Activated CD8-positive, alpha-beta memory T cell treated with anti-CD3 and anti-CD28 coated beads, Interleukin-2, amount 50 U/mL, for 24 hours (primary cell): ENCODE results near the gene INMT.

Source experiments
- DNase-seq: peaks from one replicate; pipeline ENCODE4 v3.0.0-alpha.2; 2020; ENCODE audit errors: extremely low read depth

Gene INMT

GRCh38 chr7:30728591-30729100 is 23.3 kb upstream of the INMT start:
- no peak for DNase-seq

GRCh38 chr7:30729642-30730041 is 22.3 kb upstream of the INMT start:
- no peak for DNase-seq

DNA sequence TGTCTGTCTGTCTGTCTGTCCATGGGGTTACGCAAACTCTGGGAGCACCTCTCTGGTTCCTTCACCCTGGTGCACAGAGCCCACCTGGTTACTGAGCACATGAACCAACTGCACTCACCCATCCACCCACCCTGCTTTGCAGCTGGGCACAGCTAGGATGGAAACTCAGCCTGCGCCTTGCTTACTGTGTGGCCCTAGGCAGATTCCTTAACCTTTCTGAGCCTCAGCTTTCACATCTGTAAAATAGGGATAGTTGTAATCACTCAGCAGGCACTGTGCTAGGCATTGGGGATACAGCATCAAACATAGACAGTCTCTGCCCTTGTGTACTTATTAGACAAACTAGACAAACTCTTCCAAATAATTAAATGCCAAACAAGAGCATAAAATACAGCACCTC is 21.8 kb upstream of the INMT start:
- no peak for DNase-seq

DNA sequence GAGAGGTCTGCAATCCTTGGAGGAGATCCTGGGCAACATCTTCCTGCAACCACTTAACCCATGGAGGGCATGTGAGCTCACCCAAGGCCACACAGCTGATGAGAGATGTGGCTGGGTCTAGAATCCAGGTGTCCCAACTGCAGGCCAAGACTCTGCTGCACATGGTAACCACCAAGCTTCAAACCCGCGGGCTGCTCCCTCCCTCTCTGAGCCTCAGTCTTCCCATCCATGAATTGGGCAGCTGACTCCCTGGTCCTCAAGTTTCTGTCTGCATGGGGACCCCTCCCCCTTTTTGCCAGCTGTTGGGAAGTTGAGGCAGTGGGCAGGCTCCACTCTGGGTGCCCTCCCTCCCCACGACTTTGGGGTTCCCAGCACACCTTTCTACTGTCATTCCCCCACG is 20.9 kb upstream of the INMT start:
- no peak for DNase-seq

GRCh38 chr7:30731581-30731980 is 20.4 kb upstream of the INMT start:
- no peak for DNase-seq

GRCh38 chr7:30732606-30733005 is 19.3 kb upstream of the INMT start:
- no peak for DNase-seq

DNA sequence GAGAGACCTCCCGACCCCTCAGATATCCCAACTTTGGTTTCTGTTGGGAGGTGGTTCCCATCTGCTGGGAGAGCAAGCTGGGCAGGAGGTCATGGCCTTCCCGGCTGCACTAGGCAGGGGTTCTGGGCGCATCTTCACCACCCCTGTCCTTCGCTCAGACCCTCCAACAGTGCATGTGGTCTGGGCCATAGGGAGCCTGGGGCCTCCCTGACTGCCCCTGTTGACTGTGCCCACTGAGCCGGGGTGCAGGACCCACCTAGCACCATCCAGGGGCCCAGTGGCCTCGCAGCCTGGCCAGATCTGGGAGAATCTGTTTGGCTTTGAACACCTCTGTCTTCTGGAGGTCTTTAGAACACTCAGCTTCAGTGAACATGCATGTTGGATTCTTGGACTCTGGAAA is 18.7 kb upstream of the INMT start:
- DNase-seq = no peak

GRCh38 chr7:30733691-30734090 is 18.2 kb upstream of the INMT start:
- DNase-seq = no peak

DNA sequence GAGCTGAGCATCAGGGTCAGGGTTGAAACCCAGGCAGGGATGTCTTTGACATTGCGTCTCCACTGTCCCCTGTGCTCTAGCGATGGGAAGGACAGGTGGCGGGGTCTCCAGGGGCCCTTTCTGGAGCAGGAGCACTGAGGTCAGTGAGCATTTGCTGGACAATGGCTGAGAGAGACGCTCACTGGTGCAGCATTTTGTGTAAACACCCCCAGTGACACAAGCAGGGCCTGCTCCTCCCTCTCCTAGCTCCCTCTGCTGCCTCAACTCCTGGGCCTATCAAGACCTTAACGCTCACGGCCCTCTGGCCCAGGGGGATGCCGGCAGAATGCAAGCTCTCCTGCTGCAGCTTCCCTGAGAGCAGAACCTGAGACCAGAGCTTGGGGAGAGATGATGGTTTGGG is 17.4 kb upstream of the INMT start:
- no peak for DNase-seq

DNA sequence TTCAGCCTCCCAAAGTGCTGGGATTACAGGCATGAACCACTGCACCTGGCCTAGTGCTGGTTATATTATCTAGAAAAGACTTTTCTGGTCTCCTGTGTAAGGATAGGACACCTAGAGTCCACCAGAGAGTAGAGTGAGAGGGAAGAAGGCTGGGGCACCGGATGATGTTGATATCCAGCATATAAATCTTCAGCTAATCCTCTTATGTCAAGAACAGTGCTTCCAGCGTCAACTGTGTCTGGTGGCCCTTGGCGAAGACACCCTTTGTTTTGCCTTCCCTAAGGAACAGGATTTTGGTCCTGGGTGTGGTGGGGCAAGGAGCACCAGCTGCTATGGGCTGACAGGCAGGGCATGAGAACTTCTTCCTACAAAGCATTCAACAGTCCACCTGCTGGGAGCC is 16.3 kb upstream of the INMT start:
- no peak for DNase-seq

- DNase-seq = no peak
Observed at GRCh38 chr7:30736291-30736690, 15.6 kb upstream of the INMT start.

DNA sequence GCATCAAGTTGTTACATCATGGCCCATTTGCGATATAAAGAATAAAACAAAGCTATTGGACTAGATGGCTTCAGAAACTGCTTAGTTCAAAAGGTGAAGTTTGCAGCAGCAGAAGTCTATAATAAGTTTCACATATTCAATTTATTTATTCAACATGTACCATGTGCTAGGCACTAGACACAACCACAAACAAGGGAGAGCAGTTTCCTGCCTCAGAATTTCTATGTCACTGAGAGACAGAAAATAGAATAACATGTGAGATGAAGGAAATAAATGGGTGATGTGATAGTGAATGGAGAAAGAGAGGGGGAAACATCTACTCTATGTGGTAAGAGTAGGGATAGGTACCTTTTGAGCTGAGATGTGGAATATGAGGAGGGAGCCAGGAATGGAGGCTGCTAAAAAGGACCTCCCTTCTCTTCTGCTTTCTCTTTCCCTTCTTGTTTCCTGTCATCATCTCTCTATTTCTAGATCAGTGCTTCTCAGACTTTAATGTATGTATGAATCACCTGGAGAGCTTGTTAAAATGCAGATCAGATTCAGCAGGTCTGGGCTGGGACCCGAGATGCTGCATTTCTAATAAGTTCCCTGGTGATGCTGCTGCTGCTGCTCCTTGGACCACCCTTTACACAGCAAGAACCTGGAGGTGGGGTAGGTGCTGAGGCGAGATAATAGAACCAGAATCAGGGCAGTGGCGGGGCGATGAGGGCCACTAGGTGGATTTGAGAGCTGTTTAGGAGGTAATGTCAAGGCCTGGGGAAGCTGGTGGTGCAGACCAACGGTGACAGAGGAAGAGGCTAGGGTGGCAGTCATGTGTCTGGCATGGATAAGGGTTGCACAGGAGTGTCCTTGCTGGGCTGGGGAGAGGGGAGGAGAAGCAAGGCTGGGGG is 13.7 kb upstream of the INMT start:
- DNase-seq = no peak

DNA sequence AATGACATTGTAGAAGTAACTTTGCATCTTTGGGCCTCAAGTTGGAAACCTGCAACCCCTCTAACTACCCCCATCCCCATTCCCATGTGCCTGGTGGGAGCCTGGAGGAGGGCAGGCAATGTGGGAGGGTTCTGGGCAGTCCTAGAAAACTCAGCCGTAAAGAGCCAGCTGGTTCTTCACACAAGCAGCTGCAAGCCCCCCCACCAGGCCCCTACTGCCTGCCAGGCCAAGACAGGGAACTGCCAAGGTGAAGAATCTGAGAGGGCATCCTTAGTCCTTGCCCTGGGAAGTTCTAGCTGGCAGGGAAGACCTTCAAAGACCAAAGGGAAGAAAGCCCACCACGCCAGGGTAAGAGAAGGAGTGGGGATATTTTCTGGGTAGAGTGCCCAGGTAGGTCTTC is 12.2 kb upstream of the INMT start:
- DNase-seq = no peak

DNA sequence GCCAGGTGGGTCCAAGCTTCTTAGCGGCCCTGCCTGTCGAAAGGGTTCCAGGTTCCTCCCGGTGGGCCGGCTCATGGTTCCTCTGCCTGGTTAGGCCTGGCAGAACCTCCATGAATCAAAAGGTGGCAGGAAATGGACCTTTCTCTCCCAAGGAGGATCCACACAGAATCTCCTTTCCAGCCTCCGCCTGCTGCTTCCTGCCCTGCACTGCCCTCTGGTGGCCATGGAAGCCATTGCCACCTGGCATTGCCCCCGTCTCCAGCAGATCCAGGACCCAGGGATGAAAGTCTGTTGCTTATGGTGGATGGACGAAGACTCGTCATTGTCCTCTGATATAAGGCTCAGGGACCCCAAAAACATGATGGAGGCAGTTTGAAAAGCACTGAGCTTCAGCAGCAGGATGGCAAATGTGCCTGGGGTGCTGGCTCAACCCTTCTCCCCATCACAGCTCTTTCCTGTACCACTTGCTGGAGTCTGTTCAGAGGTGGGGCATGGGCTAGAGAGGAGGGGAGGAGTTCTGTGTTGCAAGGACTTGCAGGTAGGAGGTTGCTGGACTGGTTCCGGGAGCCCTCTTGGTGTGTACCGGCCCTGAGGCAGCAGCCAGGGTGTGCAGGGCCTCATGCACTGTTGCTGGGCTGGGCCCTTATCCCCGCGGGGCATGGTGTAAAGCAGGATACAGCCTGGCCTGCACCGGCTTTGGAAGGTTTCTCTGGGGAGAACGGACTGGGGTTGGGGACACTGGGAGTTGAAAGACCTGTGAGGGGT is 11.3 kb upstream of the INMT start:
- DNase-seq = peak; percentile 21

- no peak for DNase-seq
Observed at GRCh38 chr7:30741289-30741688, 10.6 kb upstream of the INMT start.

DNA sequence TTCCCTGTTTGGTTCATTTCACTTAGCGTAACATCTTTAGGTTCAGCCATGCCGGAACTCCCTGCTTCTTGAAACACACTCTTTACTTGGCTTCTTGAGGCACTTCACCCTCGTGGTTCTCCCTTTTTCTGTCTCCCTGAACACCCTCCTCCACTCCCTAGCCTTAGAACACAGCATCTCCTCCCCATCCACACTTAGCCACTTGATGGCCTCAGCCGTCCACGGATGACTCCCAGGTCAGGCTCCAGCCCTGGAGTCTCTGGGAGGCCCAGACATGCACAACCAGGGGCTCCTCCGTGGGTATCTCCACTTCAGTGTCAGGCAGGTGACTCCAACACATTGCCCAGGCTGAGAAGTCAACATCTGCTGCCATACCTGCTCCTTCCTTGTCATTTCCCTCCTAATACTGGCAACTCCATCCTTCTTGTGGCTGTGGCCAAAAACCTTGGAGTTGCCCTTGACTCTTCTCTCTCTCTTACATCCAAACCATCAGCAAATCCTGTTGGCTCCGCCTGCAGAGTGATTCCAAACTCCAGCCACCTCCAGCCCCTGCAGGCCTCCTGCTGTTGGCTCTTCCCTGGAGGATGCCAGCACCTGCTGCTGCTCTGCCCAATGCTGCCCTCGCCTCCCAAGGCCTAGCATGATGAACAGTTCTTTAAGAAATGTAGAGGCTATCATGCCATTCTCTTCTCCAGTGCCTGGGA is 8.4 kb upstream of the INMT start:
- no peak for DNase-seq

GRCh38 chr7:30744075-30744417 is 7.9 kb upstream of the INMT start:
- DNase-seq = no peak

GRCh38 chr7:30745261-30745941 is 6.5 kb upstream of the INMT start:
- DNase-seq = no peak

DNA sequence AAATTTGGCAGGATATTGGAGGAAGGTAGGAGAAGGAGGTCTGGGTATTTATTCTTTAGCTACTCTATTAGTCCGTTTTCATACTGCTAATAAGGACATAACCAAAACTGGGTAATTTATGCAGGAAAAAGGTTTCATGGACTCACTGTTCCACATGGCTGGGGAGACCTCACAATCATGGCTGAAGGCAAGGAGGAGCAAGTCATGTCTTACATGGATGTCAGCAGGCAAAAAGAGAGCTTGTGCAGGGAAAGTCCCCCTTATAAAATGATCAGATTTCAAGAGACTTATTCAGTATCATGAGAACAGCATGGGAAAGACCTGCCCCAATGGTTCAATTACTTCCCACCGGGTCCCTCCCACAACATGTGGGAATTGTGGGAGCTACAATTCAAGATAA is 1.9 kb upstream of the INMT start:
- DNase-seq = no peak

GRCh38 chr7:30750683-30751650 is 968 bp upstream of the INMT start:
- no peak for DNase-seq

DNA sequence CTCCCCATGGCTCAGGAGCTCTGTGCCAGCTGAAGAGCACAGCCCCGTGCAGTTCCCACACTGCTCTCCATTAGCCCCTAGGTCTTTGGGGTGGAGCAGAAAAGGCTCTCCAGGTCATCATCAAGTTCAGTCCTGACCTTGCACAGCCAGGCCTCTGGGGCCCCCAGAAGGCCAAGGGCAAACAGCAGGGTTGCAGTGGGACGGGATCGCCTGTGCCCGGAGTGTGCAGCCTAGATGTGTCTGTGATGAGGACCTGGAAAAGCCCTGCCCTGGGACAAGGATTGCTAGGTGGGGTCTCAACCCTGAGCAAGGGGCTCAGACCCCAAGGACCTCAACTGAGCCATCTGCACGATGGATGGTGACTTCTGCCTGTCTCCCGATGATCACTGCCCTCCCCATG is 549 bp downstream of the INMT start:
- DNase-seq = no peak
